Esophagus muscularis mucosa (tissue), 4 donors: ENCODE data around the gene ZFAND2A.

Source experiments
- CTCF ChIP-seq, 3 experiments: fragments of 200-600 bp in 2 of 3; fragments of 450-650 bp in 1 of 3; sonication (generic) in 2 of 3; IDR thresholded peaks; one replicate each; pipeline ENCODE4 v1.5.1; 2017 to 2019; ENCODE audit warnings: antibody characterized with exemption in 3 of 3, mild to moderate bottlenecking in 2 of 3, moderate library complexity in 1 of 3
- EP300 ChIP-seq: sonication (generic); formaldehyde crosslinking; IDR thresholded peaks from one replicate; pipeline ENCODE4 v1.6.1; 2017; ENCODE audit warnings: antibody characterized with exemption
- POLR2A ChIP-seq: fragments of 450-650 bp; IDR thresholded peaks from one replicate; pipeline ENCODE4 v1.6.1; 2017; ENCODE audit warnings: antibody characterized with exemption, moderate library complexity, mild to moderate bottlenecking, low read depth
- POLR2AphosphoS5 ChIP-seq, 2 donors: sonication (generic); formaldehyde crosslinking; IDR thresholded peaks; one replicate each; pipeline ENCODE4 v1.6.1; 2017; ENCODE audit warnings: antibody characterized with exemption in 2 of 2

DNA sequence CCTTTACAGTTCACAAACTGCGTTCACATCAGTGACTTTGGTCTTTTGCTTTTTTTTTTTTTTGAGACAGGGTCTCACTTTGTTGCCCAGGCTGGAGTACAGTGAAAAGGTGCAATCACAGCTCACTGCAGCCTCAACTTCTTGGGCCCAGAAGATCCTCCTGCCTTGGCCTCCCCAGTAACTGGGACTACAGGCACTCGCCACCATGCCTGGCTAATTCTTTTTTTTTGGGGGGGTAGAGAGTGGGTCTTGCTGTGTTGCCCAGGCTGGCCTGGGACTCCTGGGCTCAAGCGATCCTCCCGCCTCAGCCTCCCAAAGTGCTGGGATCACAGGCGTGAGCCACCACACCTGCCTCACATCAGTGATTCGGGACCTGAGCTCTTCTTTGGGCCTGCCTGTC lies 37.0 kb upstream of the ZFAND2A start:
- TF ChIP-seq CTCF (IDR thresholded peaks at IDR 0.05), result no peak
- no peak for TF ChIP-seq POLR2AphosphoS5 (IDR thresholded peaks at IDR 0.05)
- TF ChIP-seq EP300, result no peak
- TF ChIP-seq POLR2A, result no peak
